ENCODE measurements around the gene SMPD1.

DNA sequence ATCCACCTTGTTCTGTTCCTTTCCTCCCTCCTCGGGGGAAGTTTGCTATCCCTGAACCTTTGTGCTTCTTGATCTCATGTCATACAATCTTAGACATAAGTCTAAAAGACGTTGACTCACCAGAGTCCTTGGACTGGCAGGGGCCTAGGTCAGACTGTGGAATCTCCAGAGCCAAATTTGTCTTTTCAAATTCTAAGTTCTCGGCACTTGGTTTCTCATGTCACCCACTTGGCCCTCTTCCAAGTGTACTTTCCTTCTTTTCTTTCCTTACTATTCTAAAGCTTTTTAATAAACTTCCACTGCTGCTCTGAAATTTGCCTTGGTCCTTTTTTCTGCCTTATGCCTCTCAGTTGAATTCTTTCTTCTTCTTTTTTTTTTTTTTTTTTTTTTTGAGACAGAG lies 30.1 kb upstream of the SMPD1 start:
- TF ChIP-seq, protein P1, sequence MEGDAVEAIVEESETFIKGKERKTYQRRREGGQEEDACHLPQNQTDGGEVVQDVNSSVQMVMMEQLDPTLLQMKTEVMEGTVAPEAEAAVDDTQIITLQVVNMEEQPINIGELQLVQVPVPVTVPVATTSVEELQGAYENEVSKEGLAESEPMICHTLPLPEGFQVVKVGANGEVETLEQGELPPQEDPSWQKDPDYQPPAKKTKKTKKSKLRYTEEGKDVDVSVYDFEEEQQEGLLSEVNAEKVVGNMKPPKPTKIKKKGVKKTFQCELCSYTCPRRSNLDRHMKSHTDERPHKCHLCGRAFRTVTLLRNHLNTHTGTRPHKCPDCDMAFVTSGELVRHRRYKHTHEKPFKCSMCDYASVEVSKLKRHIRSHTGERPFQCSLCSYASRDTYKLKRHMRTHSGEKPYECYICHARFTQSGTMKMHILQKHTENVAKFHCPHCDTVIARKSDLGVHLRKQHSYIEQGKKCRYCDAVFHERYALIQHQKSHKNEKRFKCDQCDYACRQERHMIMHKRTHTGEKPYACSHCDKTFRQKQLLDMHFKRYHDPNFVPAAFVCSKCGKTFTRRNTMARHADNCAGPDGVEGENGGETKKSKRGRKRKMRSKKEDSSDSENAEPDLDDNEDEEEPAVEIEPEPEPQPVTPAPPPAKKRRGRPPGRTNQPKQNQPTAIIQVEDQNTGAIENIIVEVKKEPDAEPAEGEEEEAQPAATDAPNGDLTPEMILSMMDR (IDR thresholded peaks at IDR 0.05): no peak
- TF ChIP-seq ZFX (IDR thresholded peaks at IDR 0.05; ENCODE audit: borderline replicate concordance): no peak
